HepG2 (cell line): ENCODE measurements around the gene SMAD2. TPM values are rescaled to one million over a fixed set of nuclear protein-coding genes. Genes with fewer than 3 reads are reported as not detected.

Experiments used
- ATAC-seq: fragments of 200-7000 bp; cut with Tn5 transposase; 3 replicates; pipeline ENCODE4 v1.9.1; 2020; ENCODE audit warnings: mild to moderate bottlenecking, moderate library complexity
- BruUV-seq: library from RNA; stranded (reverse); fragments of 400-500 nt; replicated peaks from 2 replicates; lab custom pipeline; 2021; lab: Mats Ljungman, UMichigan
- CTCF ChIA-PET: fragments of 300-600 bp; formaldehyde crosslinking; extraction: SDS; loops from one replicate; lab custom pipeline; 2021; ENCODE audit warnings: low total read pairs, inconsistent platforms, low intra/inter-chr PET ratio; lab: Yijun Ruan, JAX
- POLR2A ChIA-PET: fragments of 350-600 bp; sonication (Branson Sonifier 250); formaldehyde crosslinking; loops from one replicate; lab custom pipeline; 2020; ENCODE audit warnings: antibody characterized with exemption, inconsistent platforms; lab: Yijun Ruan, JAX
- DNase-seq: peaks from one replicate; pipeline ENCODE4 v3.0.0-alpha.2; 2015; ENCODE audit warnings: low spot score
- FAIRE-seq: peaks from 3 replicates; lab custom pipeline; 2011; peaks lifted over from hg19 to GRCh38; lab: Jason Lieb, UNC
- H2AFZ ChIP-seq: one replicate; pipeline ENCODE4 v1.6.1; 2011; ENCODE audit warnings: low read length, inconsistent platforms
- H3K27ac ChIP-seq: fragments of 300-600 bp; 3 replicates; pipeline ENCODE4 v1.8.0; 2011; ENCODE audit warnings: mixed run types, mild to moderate bottlenecking, mixed read lengths, low read length, inconsistent platforms; ENCODE audit not compliant: insufficient read depth; ENCODE audit errors: extremely low read length
- H3K27me3 ChIP-seq, 2 experiments: fragments of 200-600 bp in 1 of 2; 2 replicates in 1 of 2; 3 replicates in 1 of 2; pipeline versions ENCODE4 v1.6.0 to v1.8.0; 2011; ENCODE audit warnings: low read length in 2 of 2, mild to moderate bottlenecking in 2 of 2, moderate library complexity in 2 of 2, inconsistent platforms in 1 of 2; ENCODE audit not compliant: insufficient read depth in 2 of 2, control insufficient read depth in 1 of 2
- H3K36me3 ChIP-seq, 2 experiments: fragments of 200-600 bp in 1 of 2; replicated peaks in 1 of 2; 2 replicates in 1 of 2; 3 replicates in 1 of 2; pipeline versions ENCODE4 v1.5.1 to v1.8.0; 2011; ENCODE audit warnings: low read length in 2 of 2, inconsistent platforms in 1 of 2; ENCODE audit not compliant: insufficient read depth in 2 of 2, control insufficient read depth in 1 of 2
- H3K4me1 ChIP-seq: 2 replicates; pipeline ENCODE4 v1.5.1; 2012; ENCODE audit warnings: low read length, inconsistent platforms; ENCODE audit not compliant: insufficient read depth
- H3K4me2 ChIP-seq: 2 replicates; pipeline ENCODE4 v1.6.0; 2011; ENCODE audit warnings: low read depth, low read length, inconsistent platforms
- H3K4me3 ChIP-seq, 3 experiments: fragments of 200-600 bp in 1 of 3; sonication (generic), shearing (Covaris generic) in 1 of 3; replicated peaks in 1 of 3; 2 replicates each; pipeline ENCODE4 v1.5.1; 2011 to 2016; ENCODE audit warnings: low read length in 3 of 3, inconsistent platforms in 2 of 3, low read depth in 2 of 3, mild to moderate bottlenecking in 2 of 3, control low read depth in 1 of 3, mixed read lengths in 1 of 3; ENCODE audit not compliant: insufficient read depth in 1 of 3
- H3K79me2 ChIP-seq: one replicate; pipeline ENCODE4 v1.6.1; 2011; ENCODE audit warnings: low read length, inconsistent platforms; ENCODE audit not compliant: insufficient read depth
- H3K9ac ChIP-seq: 2 replicates; pipeline ENCODE4 v1.6.0; 2011; ENCODE audit warnings: mild to moderate bottlenecking, low read depth, low read length, inconsistent platforms; ENCODE audit not compliant: insufficient read depth
- H3K9me3 ChIP-seq: 2 replicates; pipeline ENCODE4 v1.5.1; 2012; ENCODE audit warnings: mild to moderate bottlenecking, low read length
- H4K20me1 ChIP-seq: 2 replicates; pipeline ENCODE4 v1.6.0; 2011; ENCODE audit warnings: inconsistent platforms, mild to moderate bottlenecking, low read length, moderate library complexity; ENCODE audit not compliant: insufficient read depth
- BCL6 ChIP-seq: IDR thresholded peaks from 2 replicates; pipeline ENCODE4 v1.6.1; 2016; ENCODE audit warnings: missing genetic modification reagents, missing compliant biosample characterization
- CHD4 ChIP-seq: fragments of 200-600 bp; sonication (generic); IDR thresholded peaks from 2 replicates; pipeline ENCODE4 v1.7.0; 2017; ENCODE audit warnings: mild to moderate bottlenecking, low read length, borderline replicate concordance
- EHMT2 ChIP-seq: fragments of 200-600 bp; sonication (generic); IDR thresholded peaks from 2 replicates; pipeline ENCODE4 v1.7.0; 2017; ENCODE audit warnings: antibody characterized with exemption, low read depth, low read length, borderline replicate concordance
- ELF1 ChIP-seq: sonication (generic); formaldehyde crosslinking; IDR thresholded peaks from 2 replicates; pipeline ENCODE4 v1.4.0; 2020; ENCODE audit warnings: missing genetic modification reagents
- MTF2 ChIP-seq: sonication (generic); formaldehyde crosslinking; IDR thresholded peaks from 2 replicates; pipeline ENCODE4 v1.5.0; 2020; ENCODE audit warnings: missing genetic modification reagents, borderline replicate concordance
- NFYC ChIP-seq: IDR thresholded peaks from 2 replicates; pipeline ENCODE4 v1.6.1; 2016; ENCODE audit warnings: missing genetic modification reagents, missing compliant biosample characterization
- RARA ChIP-seq: IDR thresholded peaks from 2 replicates; pipeline ENCODE4 v1.6.1; 2016; ENCODE audit warnings: missing genetic modification reagents, missing compliant biosample characterization
- RFXAP ChIP-seq: sonication (generic); formaldehyde crosslinking; IDR thresholded peaks from 2 replicates; pipeline ENCODE4 v1.4.0; 2020; ENCODE audit warnings: missing genetic modification reagents, borderline replicate concordance
- SMAD3 ChIP-seq: sonication (generic); formaldehyde crosslinking; IDR thresholded peaks from 2 replicates; pipeline ENCODE4 v1.4.0; 2020; ENCODE audit warnings: missing genetic modification reagents
- SMAD9 ChIP-seq: sonication (generic); formaldehyde crosslinking; IDR thresholded peaks from 2 replicates; pipeline ENCODE4 v1.5.1; 2020; ENCODE audit warnings: mild to moderate bottlenecking, missing genetic modification reagents
- SOX5 ChIP-seq: IDR thresholded peaks from 2 replicates; pipeline ENCODE4 v1.6.1; 2016; ENCODE audit warnings: borderline replicate concordance
- ZNF12 ChIP-seq: sonication (generic); formaldehyde crosslinking; IDR thresholded peaks from 2 replicates; pipeline ENCODE4 v1.5.0; 2020; ENCODE audit warnings: missing genetic modification reagents
- ZNF652 ChIP-seq: IDR thresholded peaks from 2 replicates; pipeline ENCODE4 v1.6.1; 2016; ENCODE audit warnings: low read depth, borderline replicate concordance
- ZNF776 ChIP-seq: sonication (generic); formaldehyde crosslinking; IDR thresholded peaks from 2 replicates; pipeline ENCODE4 v1.4.0; 2020; ENCODE audit warnings: mild to moderate bottlenecking, missing genetic modification reagents
- WGBS: methylation state at CpG from one replicate; pipeline ENCODE4 v1.1.6; 2017; ENCODE audit warnings: low lambda C conversion rate; 5-methylcytosine and 5-hydroxymethylcytosine counted together
- in situ Hi-C: cut with HindIII; loops from 2 replicates; pipeline ENCODE4 v1.10.0; 2017; ENCODE audit warnings: low pct_unique_long_range_greater_than_20kb; ENCODE audit not compliant: extremely low pct_ligation_motif_present
- intact Hi-C: fragments of 100-400 bp; cut with micrococcal nuclease; formaldehyde crosslinking; loops from one replicate; pipeline ENCODE4 v1.10.0; 2022; ENCODE audit not compliant: unreplicated experiment
- polyA plus RNA-seq, 8 experiments: library from polyadenylated mRNA; depleted of rRNA in 3 of 8; stranded (reverse) in 7 of 8; unstranded in 1 of 8; fragments of >200 nt; fragmentation: Illumina TruSeq in 4 of 8; extraction: Trizol in 4 of 8; gene quantifications; 2 replicates each; pipeline versions ENCODE4 v1.2.1 to v1.2.3, GENCODE V29; 2011 to 2016; ENCODE audit warnings: low read depth in 4 of 8, missing spikeins in 1 of 8, mixed read lengths in 1 of 8; ENCODE audit not compliant: insufficient read depth in 1 of 8
- total RNA-seq, 5 experiments: library from RNA; depleted of rRNA; stranded (reverse); fragments of >200 nt; fragmentation: Illumina TruSeq; extraction: Trizol; gene quantifications; 2 replicates each; pipeline ENCODE4 v1.2.3, GENCODE V29; 2016; ENCODE audit warnings: low read depth in 1 of 5
- TF ChIP-seq, protein P1 (sequence below): sonication (generic); formaldehyde crosslinking; IDR thresholded peaks from 2 replicates; pipeline ENCODE4 v1.4.0; 2020; ENCODE audit warnings: low read depth, missing genetic modification reagents

Gene SMAD2
- total and polyA plus RNA-seq, 2 of the 13 experiments (the other 11 are each of a cell fraction or from before 2014, with no cell fraction given), result 40.2 to 96.2 TPM

DNA sequence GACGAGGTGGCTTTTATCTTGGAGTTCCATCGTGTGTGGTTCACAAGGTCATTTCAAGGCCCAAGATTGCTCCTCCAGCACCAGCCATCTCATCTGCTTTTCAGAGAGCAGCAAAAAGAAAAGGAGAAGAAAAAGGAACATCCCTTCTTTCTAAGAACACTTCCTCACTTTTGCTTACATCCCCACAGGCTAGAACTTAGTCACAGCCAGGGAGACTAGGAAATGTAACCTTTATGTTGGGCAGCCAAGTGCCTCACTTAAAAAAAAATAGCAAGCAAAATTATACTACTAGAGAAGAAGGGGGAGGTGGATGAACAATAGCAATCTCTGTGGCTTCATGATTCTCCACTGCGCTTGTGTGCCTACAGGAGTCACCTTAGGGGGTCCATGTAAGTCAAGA lies 141.8 kb downstream of the SMAD2 start:
- ATAC-seq, result no peak
- Histone ChIP-seq H3K4me1 (no peaks in the 10 kb centered on the region), H3K4me2 (no peak overlapping the region), H3K9me3 (peaks cover 12% of the 10 kb centered on the region), H3K4me3 (no peak overlapping the region), H2AFZ (no peak overlapping the region), H4K20me1 (no peaks in the 10 kb centered on the region), H3K27ac (no peak overlapping the region), H3K79me2 (no peaks in the 10 kb centered on the region), H3K36me3 (no peaks in the 10 kb centered on the region), H3K9ac (no peak overlapping the region), H3K27me3 (peaks cover 0 to 11% of the 10 kb centered on the region in 2 experiments; a peak in 2 of 5 replicates)
- in situ Hi-C loops (no loop called here), intact Hi-C loops (no loop called here)
- TF ChIP-seq MTF2 (no peak), SOX5 (no peak), ZNF652 (CRISPR knock-in tag) (no peak), ZNF776 (CRISPR knock-in tag) (no peak), EHMT2 (no peak), SMAD3 (no peak), NFYC (no peak), BCL6 (no peak), RARA (CRISPR knock-in tag) (no peak), SMAD9 (CRISPR knock-in tag) (no peak), ELF1 (CRISPR knock-in tag) (no peak), RFXAP (CRISPR knock-in tag) (no peak), CHD4 (no peak), ZNF12 (no peak)
- TF ChIP-seq, protein P1, sequence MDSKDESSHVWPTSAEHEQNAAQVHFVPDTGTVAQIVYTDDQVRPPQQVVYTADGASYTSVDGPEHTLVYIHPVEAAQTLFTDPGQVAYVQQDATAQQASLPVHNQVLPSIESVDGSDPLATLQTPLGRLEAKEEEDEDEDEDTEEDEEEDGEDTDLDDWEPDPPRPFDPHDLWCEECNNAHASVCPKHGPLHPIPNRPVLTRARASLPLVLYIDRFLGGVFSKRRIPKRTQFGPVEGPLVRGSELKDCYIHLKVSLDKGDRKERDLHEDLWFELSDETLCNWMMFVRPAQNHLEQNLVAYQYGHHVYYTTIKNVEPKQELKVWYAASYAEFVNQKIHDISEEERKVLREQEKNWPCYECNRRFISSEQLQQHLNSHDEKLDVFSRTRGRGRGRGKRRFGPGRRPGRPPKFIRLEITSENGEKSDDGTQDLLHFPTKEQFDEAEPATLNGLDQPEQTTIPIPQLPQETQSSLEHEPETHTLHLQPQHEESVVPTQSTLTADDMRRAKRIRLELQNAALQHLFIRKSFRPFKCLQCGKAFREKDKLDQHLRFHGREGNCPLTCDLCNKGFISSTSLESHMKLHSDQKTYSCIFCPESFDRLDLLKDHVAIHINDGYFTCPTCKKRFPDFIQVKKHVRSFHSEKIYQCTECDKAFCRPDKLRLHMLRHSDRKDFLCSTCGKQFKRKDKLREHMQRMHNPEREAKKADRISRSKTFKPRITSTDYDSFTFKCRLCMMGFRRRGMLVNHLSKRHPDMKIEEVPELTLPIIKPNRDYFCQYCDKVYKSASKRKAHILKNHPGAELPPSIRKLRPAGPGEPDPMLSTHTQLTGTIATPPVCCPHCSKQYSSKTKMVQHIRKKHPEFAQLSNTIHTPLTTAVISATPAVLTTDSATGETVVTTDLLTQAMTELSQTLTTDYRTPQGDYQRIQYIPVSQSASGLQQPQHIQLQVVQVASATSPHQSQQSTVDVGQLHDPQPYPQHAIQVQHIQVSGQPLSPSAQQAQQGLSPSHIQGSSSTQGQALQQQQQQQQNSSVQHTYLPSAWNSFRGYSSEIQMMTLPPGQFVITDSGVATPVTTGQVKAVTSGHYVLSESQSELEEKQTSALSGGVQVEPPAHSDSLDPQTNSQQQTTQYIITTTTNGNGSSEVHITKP (CRISPR knock-in tag), result no peak
- ChIA-PET CTCF (no interaction called here), POLR2A (no interaction called here)
- WGBS, result 8% methylated on average over 3 of the region's 3 CpGs
- no peak for DNase-seq
- no peak for FAIRE-seq
- no TSS peak for BruUV-seq
